ACC112 (cell line): Measurements from ENCODE around the gene GZMM.

Source experiments
- H2AFZ ChIP-seq: fragments of 200-600 bp; sonication (generic); one replicate; pipeline ENCODE4 v1.6.0; 2017; ENCODE audit warnings: antibody characterized with exemption, low read length; ENCODE audit not compliant: unreplicated experiment
- H3K27ac ChIP-seq: fragments of 200-600 bp; sonication (generic); 2 replicates; pipeline ENCODE4 v1.5.1; 2014; ENCODE audit warnings: low read depth, mild to moderate bottlenecking, antibody characterized with exemption, low read length, moderate library complexity
- H3K27me3 ChIP-seq: fragments of 200-600 bp; sonication (generic); 2 replicates; pipeline ENCODE4 v1.6.1; 2014; ENCODE audit warnings: mild to moderate bottlenecking, antibody characterized with exemption, low read length, moderate library complexity, mixed read lengths; ENCODE audit not compliant: insufficient read depth
- H3K36me3 ChIP-seq: fragments of 200-600 bp; sonication (generic); 2 replicates; pipeline ENCODE4 v1.6.1; 2016; ENCODE audit warnings: mild to moderate bottlenecking, antibody characterized with exemption, low read length, moderate library complexity, mixed read lengths; ENCODE audit not compliant: insufficient read depth
- H3K4me1 ChIP-seq: fragments of 200-600 bp; sonication (generic); one replicate; pipeline ENCODE4 v1.6.1; 2016; ENCODE audit warnings: low read length, mixed read lengths; ENCODE audit not compliant: insufficient read depth, unreplicated experiment, control insufficient read depth
- H3K4me3 ChIP-seq: fragments of 200-600 bp; sonication (generic); 2 replicates; pipeline ENCODE4 v1.5.1; 2014; ENCODE audit warnings: mild to moderate bottlenecking, low read depth, low read length
- H3K79me2 ChIP-seq: fragments of 200-600 bp; sonication (generic); one replicate; pipeline ENCODE4 v1.6.0; 2016; ENCODE audit warnings: low read length; ENCODE audit not compliant: control insufficient read depth, unreplicated experiment, insufficient read depth

Gene GZMM

DNA sequence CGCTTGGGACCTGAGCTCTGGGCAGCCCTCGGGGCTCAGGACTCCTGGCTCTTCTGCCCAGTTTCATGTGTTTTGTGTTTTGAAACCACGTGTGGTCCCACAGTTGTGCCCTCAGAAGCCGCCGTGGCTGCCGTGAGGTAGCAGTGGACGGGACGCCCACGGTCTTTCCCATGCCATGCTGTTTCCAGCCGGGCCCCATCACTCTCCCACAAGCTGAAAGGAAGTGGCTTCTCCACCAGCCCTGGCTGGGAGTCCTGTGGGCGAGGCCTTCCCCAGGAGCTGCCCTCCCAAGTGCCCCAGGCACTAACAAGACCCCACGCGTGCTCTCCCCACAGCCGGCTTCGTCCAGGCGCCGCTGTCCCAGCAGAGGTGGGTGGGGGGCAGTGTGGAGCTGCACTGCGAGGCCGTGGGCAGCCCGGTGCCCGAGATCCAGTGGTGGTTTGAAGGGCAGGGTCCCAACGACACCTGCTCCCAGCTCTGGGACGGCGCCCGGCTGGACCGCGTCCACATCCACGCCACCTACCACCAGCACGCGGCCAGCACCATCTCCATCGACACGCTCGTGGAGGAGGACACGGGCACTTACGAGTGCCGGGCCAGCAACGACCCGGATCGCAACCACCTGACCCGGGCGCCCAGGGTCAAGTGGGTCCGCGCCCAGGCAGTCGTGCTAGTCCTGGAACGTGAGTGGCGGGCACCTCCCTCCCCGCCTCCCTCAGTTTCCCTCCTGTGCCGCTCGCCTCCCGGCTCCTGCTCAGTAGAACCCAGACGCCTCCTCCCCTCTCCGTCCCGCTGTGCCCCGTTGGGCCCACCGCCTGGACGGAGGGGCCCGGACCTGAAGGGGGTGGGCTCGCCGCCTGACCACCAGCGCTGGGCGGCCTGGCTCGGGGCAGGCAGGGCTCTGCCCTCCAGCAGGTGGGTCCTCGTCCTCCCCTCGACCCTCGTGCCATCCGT lies 33.9 kb downstream of the GZMM start:
- Histone ChIP-seq H3K4me3 (no peak overlapping the region), H2AFZ (no peak overlapping the region), H3K4me1 (peaks cover 17% of the 10 kb centered on the region), H3K27me3 (no peaks in the 10 kb centered on the region), H3K79me2 (peaks cover 69% of the 10 kb centered on the region), H3K36me3 (no peaks in the 10 kb centered on the region), H3K27ac (no peak overlapping the region)

DNA sequence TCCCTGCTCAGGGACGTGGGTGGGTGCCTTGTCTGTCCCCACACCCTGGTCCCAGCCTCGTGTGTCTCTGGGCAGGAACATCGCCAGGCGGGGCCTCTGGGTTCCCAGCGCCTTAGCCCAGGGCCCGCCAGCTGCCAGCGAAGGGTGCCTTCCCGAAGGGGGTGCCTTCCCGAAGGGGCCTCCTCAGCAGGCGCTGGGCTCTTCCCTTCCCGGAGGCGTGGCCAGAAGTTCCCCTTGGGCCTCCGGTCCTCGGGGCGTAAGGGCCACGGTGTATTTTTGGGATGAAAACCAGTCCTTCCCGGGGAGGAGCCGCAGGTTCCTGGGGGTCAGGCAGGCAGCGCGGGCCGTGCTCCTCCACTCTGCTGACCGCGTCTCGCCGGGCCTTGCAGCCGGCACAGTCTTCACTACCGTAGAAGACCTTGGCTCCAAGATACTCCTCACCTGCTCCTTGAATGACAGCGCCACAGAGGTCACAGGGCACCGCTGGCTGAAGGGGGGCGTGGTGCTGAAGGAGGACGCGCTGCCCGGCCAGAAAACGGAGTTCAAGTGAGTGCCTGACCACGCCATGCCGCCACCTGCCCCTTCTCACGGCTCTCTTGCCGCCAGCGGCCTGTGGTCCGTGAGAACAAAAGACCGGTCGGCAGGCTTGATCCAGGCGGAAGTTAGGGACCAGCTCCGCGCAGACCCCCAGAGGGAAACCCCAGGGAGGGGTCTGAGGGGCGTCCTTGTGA lies 35.4 kb downstream of the GZMM start:
- H2AFZ ChIP-seq, result no peak overlapping the region
- H3K27ac ChIP-seq, result no peak overlapping the region
- no peak overlapping the region for H3K4me3 ChIP-seq
- no peaks in the 10 kb centered on the region for H3K36me3 ChIP-seq
- H3K79me2 ChIP-seq, result peaks cover 56% of the 10 kb centered on the region
- H3K27me3 ChIP-seq, result no peaks in the 10 kb centered on the region
- peaks cover 21% of the 10 kb centered on the region for H3K4me1 ChIP-seq

DNA sequence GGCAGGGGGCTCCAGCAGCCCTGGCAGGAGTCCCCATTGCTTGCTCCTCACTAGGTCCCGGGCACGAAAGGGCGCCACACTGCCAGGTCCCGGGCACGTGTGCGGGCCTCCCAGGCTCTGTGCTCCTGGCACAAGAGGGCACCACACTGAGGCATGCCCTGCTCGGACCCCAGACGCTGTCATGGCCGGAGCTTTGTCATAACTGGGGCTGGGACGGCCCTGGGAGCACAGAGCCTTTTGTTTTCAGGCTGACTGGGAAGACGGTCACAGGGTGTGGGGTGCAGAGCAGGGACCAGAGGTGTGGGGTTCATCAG lies 35.9 kb downstream of the GZMM start:
- Histone ChIP-seq H3K4me1 (peaks cover 17% of the 10 kb centered on the region), H3K27me3 (no peaks in the 10 kb centered on the region), H3K79me2 (peaks cover 51% of the 10 kb centered on the region), H3K4me3 (no peak overlapping the region), H3K27ac (no peak overlapping the region), H3K36me3 (no peaks in the 10 kb centered on the region), H2AFZ (no peak overlapping the region)

DNA sequence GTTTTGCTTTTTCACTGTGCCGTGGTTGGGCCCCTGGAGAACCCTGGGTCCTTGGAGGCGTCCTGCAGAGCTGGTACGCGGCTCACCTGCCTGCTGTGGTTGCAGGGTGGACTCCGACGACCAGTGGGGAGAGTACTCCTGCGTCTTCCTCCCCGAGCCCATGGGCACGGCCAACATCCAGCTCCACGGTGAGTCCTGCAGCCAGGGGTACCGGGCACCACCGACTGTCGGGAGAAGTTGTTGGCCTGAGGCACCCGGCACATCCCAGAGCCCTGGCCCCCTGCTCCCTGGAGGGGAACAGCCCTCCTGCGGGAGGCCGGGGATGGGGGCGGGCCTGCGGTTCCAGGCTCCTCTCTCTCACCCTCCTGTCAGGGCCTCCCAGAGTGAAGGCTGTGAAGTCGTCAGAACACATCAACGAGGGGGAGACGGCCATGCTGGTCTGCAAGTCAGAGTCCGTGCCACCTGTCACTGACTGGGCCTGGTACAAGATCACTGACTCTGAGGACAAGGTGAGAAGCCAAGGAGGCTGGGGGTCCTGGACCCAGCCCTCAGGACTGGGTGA lies 36.5 kb downstream of the GZMM start:
- Histone ChIP-seq H3K79me2 (peaks cover 45% of the 10 kb centered on the region), H2AFZ (no peak overlapping the region), H3K4me1 (peaks cover 12% of the 10 kb centered on the region), H3K4me3 (no peak overlapping the region), H3K27me3 (no peaks in the 10 kb centered on the region), H3K27ac (no peak overlapping the region), H3K36me3 (no peaks in the 10 kb centered on the region)

DNA sequence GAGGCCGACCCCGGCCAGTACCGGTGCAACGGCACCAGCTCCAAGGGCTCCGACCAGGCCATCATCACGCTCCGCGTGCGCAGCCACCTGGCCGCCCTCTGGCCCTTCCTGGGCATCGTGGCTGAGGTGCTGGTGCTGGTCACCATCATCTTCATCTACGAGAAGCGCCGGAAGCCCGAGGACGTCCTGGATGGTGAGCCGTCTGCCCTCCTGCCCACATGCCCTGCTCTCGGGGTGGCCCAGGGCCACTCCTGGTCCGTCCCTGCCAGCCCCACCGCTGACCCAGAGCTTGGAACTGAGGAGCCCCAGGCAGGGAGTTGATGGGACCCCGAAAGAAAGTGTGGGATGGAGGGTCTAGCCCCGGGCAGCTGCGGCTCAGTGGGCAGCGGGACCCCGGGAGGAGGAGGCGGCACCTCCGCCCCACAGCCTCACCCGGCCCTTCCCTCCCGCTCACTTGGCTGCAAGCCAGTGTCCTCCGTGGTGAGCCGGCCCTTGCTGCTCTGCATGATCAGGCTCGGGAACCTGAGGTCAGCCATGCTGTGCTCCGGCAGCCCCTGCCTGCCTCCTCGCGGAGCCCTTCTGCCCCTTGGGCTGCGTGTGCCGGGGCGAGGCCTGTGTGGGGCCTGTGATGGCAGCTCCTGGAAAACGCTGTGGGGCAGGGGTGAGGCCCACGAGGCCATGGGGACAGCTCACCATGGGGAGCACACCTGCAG lies 37.7 kb downstream of the GZMM start:
- no peaks in the 10 kb centered on the region for H3K36me3 ChIP-seq
- H2AFZ ChIP-seq, result no peak overlapping the region
- H3K79me2 ChIP-seq, result peaks cover 36% of the 10 kb centered on the region
- H3K27me3 ChIP-seq, result no peaks in the 10 kb centered on the region
- no peak overlapping the region for H3K27ac ChIP-seq
- peaks cover 8% of the 10 kb centered on the region for H3K4me1 ChIP-seq
- H3K4me3 ChIP-seq, result no peak overlapping the region

DNA sequence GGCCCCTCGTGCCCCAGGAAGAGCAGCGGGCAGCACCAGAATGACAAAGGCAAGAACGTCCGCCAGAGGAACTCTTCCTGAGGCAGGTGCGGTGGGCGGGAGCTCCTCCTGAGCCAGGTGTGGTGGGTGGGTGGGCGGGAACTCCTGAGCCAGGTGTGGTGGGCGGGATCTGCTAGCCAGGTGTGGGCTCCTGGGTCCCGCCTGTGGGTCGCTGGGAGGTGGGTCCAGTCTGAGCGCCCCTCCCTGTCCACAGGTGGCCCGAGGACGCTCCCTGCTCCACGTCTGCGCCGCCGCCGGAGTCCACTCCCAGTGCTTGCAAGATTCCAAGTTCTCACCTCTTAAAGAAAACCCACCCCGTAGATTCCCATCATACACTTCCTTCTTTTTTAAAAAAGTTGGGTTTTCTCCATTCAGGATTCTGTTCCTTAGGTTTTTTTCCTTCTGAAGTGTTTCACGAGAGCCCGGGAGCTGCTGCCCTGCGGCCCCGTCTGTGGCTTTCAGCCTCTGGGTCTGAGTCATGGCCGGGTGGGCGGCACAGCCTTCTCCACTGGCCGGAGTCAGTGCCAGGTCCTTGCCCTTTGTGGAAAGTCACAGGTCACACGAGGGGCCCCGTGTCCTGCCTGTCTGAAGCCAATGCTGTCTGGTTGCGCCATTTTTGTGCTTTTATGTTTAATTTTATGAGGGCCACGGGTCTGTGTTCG lies 38.8 kb downstream of the GZMM start:
- Histone ChIP-seq H3K79me2 (peaks cover 25% of the 10 kb centered on the region), H3K27me3 (no peaks in the 10 kb centered on the region), H3K36me3 (no peaks in the 10 kb centered on the region), H3K4me3 (no peak overlapping the region), H3K27ac (no peak overlapping the region), H3K4me1 (peaks cover 12% of the 10 kb centered on the region), H2AFZ (no peak overlapping the region)

DNA sequence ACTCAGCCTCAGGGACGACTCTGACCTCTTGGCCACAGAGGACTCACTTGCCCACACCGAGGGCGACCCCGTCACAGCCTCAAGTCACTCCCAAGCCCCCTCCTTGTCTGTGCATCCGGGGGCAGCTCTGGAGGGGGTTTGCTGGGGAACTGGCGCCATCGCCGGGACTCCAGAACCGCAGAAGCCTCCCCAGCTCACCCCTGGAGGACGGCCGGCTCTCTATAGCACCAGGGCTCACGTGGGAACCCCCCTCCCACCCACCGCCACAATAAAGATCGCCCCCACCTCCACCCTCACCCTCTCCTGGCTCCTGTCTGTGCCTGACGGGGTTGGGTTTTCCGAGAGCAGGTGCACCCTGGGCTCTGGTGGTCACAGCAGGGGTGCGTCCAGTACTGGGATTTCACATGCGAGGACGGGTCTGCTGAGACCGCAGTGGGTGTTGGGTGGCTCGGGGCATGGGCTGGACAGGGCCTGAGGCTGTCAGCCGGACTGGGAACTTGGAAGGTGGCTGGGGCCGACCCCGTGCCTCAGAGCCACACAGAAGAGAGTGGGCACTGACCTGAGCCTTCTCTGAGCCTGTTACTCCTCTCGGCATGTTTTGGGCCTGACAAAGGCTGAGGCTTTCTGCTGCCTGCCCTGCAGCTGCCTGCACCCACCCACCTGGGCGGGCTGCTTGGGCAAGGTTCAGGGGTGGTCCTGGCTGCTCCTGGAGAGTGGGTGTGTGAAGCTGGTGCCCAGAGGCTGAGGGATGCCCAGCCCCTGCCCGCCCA lies 39.5 kb downstream of the GZMM start:
- Histone ChIP-seq H2AFZ (no peak overlapping the region), H3K4me3 (no peak overlapping the region), H3K27ac (no peak overlapping the region), H3K27me3 (no peaks in the 10 kb centered on the region), H3K36me3 (no peaks in the 10 kb centered on the region), H3K79me2 (peaks cover 17% of the 10 kb centered on the region), H3K4me1 (peaks cover 16% of the 10 kb centered on the region)

DNA sequence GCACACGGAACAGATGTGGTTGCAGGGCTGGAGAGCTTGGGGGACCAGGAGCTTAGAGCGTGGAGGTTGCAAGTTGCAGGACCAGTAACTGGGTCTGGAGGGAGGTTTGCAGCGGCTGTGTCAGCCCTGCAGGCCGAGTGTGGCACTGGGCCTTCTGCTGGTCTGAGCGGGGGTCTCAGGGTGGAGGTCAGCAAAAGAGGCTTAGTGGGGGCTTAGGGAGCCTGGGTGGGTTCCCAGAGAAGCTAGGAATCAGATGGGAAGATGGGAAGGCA lies 40.1 kb downstream of the GZMM start:
- Histone ChIP-seq H3K79me2 (peaks cover 14% of the 10 kb centered on the region), H3K36me3 (no peaks in the 10 kb centered on the region), H3K4me3 (no peak overlapping the region), H3K4me1 (peaks cover 21% of the 10 kb centered on the region), H2AFZ (no peak overlapping the region), H3K27ac (no peak overlapping the region), H3K27me3 (no peaks in the 10 kb centered on the region)

DNA sequence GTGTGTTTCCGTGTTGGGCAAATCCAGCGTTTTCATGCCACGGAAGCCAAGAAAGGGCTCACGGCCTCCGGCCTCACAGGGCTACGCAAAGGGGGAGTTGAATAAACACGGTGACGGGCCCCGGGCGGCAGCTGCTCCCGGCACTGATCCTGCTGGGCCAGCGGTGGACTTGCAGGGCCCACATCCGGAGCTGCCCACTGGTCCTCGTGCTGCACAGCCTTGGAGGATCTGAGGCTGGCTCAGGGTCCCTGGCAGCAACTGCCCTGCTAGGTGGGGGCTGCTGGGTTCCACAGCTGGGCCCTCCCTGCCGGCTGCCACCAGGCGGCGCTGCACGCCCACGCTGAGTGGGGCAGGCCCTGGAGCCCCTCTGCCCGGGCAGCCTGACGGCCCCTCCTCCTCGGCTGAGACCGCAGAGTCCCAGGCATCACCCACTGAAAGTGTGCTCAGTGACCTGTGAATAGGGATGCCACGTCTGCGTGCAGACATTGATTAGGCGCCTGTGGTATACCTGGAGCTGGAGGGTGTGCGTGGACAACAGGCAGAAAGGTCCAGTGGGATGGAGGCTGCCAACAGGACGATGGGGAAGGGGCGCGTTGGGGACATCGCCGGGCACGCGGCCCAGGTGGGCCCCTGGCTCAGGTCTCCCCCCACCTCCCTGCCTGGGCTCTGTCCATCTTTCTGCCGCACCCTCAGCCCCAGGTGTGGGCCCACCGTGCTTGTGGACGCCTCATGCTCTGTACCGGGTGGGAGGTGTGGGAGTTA lies 40.6 kb downstream of the GZMM start:
- Histone ChIP-seq H2AFZ (no peak overlapping the region), H3K27ac (no peak overlapping the region), H3K4me3 (no peak overlapping the region), H3K4me1 (peaks cover 21% of the 10 kb centered on the region), H3K79me2 (peaks cover 8% of the 10 kb centered on the region), H3K27me3 (no peaks in the 10 kb centered on the region), H3K36me3 (no peaks in the 10 kb centered on the region)
